NCI-H446 (cell line): ENCODE data around the gene TUSC7.

Source experiments
- DNase-seq, 2 experiments: peaks; one replicate each; lab custom pipeline; 2025; lab: John Stamatoyannopoulos, UW

TUSC7 gene

GRCh38 chr3:116709479-116709878 lies at the start of gene TUSC7:
Gene TUSC7 (plus strand): TSS chr3:116709779.
- no peak for DNase-seq

GRCh38 chr3:116661196-116661595 lies 48.4 kb upstream of the TUSC7 start:
- DNase-seq: no peak

DNA sequence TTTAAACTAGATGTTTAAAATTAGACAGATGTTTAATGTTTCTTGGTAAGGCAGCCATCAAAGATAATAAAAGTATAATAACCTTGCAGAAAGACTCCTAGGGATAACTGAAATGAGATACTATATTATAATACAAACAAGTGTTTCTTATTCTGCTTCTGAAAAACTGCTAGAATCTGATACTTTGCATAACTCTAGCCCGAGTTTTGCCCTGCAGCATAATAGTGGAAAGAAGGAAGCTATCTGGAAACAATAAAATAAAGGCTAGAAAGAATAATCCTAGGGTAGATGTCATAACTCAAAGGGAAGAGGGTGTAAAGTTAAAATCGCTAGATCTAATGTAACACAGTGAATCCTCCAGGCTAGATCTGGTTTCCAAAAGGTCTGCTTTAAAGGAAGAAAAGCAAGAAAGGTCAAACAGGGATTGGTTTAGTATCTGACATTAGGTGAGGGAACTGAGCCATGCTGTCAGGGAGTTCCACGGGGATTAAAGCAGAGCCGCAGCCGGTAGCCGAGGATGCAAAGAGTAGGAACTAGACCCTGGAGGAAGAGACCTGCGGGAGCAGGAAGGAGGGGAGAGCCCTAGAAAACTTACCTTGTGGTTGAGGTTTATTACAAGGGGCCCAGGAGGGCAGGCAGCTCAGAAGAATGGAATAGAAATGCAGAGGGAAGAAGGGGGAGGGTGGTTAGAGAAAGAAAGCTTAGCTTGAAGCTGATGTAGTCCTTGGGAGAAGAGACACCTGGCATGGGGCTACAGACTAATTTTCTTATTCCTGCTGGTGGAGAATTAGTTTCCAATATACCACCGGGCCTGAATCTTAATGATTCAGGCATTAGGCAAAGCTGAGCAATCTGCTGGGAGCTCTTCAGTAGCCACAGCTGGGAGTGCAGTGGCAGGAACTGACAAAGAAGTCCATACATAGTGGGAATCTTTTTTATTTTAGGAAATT lies 46.1 kb upstream of the TUSC7 start:
- no peak for DNase-seq

- DNase-seq: no peak
Observed at GRCh38 chr3:116667324-116667723, 42.3 kb upstream of the TUSC7 start.

- no peak for DNase-seq
Observed at GRCh38 chr3:116667791-116668190, 41.8 kb upstream of the TUSC7 start.

GRCh38 chr3:116669576-116669975 lies 40.0 kb upstream of the TUSC7 start:
- DNase-seq: no peak

DNA sequence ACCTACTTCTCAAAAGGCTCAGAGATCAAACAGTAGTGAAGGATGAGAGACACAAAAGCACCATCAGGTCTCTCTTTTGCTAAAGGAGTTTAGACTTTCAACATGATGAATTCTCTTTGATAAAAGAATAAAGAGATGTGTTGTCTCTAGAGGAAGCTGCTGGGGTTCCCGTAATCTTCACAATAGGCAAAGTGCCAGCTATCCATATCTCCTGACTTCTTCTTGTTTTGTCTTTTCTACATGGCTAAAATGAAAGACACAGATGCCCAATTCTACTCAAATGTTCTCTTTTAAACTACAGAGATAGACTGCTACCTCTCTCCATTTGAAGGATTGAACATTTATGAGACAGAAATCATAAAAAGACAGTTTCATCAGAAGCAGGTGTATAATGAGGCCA lies 38.4 kb upstream of the TUSC7 start:
- no peak for DNase-seq

DNA sequence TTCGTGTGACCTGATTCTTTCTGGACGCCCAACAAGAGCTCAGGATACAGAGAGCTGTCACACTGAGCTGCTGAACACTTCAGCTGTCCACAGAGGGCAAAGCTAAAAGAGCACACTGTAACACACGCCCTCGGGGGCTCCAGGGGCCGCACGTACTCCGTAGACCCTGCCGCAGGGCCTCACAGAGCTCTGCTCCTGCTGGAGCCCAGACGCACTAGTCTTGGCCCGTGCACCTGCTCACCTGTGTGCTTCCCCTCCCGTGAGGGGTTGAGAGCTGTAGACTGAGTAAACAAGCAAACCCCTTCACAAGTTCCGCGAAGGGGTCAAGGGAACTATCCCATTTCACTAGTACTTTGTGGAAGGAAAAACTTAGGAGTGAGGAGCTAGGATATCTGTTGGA lies 30.7 kb upstream of the TUSC7 start:
- DNase-seq: no peak

- DNase-seq: no peak
Observed at GRCh38 chr3:116691041-116691440, 18.5 kb upstream of the TUSC7 start.

- no peak for DNase-seq
Observed at GRCh38 chr3:116701070-116701469, 8.5 kb upstream of the TUSC7 start.

DNA sequence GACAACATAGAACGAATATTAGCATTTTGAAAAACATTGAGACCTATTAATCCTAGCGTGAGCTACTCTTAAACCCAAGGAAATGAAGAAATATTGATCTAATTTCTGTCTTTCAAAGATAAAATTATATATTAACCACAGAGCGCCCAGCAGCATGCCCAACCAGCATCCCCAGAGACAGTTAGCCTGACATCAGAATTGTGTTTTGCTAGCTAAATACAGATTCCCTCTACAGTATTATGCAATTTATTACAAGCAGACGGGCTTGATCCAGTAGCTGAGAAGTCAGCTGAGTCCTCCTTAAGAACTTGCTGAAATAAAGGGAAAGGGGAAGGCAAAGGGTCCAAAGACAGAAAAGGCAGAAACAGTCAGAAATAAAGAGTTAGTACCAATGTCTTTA lies 7.2 kb upstream of the TUSC7 start:
- DNase-seq: no peak

DNA sequence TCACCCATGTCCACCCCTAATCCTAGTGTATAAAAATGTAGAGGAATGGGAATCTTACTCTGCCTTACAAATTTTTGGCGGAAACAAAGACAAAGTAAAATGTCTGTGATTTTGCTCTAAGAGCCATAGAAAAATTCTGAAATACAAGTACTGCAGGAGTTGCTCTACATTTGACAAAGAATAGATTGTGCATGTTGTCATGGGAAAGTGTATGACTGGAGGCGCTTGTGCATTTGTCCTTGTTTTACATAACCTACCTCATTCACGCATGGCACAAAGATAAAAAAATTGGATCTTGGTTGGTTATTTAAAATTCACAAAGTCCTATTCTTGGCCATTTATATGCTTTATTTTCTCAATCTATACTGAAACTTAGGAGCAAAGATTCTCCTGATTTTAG lies 2.0 kb upstream of the TUSC7 start:
- DNase-seq: no peak

DNA sequence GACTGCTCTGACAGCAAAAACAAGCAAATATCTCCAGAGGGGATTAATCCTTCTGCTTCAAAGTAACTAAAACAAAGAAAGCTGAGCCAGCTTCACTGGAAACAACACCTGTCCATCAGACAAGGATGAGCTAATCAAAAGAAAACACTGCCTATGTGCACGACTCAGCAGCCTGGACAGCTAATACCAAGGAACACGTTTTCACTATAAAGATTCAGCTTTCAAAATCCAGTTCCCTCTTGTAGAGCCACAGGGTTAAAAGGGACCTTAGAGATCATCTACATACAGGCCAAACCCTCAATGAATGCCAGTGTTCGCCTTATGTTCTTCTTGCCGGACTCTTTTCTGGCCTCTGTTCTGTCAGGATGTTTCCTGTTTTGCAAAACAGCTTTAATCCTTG lies 6.9 kb downstream of the TUSC7 start:
- peak in 1 of 2 experiments; percentile 27 for DNase-seq

DNA sequence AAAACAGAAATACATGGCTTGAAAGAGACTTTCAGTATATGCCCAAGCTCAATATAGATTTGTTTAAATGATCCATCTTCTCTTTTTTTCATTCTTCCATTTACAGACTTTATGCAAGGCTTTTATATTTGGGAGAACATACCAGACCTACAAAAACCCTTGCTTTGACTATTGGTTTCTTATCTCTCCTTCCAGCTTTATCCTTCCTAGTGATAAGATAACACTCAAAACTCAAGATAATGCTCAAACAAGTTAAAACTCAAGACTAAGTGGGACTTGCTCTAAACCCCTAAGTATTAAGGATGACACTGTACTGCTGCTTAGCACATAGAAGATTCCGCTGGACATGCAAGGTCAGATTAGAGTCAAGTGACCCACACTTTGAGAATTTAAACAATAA lies 8.0 kb downstream of the TUSC7 start:
- DNase-seq: no peak

GRCh38 chr3:116728454-116728853 lies 18.9 kb downstream of the TUSC7 start:
- no peak for DNase-seq

DNA sequence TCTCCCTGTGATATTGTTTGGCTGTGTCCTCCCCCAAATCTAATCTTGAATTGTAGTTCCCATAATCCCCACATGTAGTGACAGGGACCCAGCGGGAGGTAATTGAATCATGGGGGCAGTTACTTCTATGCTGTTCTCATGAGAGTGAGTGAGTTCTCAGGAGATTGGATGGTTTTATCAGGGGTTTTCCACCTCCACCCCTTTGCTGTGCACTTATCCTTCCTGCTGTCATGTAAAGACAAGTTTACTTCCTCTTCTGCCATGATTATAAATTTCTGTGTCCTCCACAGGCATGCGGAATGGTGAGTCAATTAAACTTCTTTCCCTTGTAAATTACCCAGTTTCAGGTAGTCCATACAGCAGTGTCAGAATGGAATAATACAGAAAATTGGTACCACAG lies 24.7 kb downstream of the TUSC7 start:
- no peak for DNase-seq

- DNase-seq: no peak
Observed at GRCh38 chr3:116739678-116740077, 30.1 kb downstream of the TUSC7 start.

- no peak for DNase-seq
Observed at GRCh38 chr3:116740293-116740692, 30.7 kb downstream of the TUSC7 start.

DNA sequence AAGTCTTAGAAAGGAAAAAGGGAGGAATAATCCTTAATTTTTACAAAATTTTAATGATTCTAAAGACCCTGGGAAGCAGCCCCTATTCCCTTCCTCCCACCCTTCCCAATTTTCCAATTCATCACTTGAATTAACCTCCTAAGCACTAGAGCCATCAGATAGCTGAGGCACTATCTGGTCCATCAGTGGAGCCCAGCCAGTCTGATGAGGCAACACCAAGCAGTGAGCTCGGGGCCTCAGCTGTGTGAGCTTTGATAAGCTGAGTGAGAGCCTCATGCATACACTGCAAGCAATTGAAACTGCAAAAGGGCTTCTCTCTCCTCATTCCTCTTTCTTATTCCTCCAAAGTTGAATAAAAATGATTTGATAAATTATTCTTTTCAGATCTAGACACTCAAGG lies 31.9 kb downstream of the TUSC7 start:
- DNase-seq: no peak

DNA sequence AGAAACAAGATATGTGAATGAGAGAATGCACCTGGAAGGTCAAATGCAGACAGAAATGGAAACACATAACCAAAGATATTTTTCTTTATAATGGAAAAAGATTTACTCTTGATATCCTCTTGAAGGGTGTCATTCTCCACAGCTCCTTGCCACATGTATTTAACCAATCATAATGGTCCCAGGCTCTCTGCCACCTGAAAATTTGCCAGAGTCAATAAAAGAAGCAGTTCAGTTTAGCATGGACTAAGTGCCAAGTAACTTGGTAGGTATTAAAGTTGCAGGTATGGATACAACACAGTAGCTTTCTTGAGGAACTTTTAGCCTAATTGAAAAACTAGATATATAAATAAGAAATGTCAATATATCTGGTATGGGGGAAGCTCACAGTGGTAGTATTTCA lies 33.5 kb downstream of the TUSC7 start:
- peak; percentile 20 to 57 for DNase-seq

- DNase-seq: peak in 1 of 2 experiments; percentile 56
Observed at GRCh38 chr3:116749388-116749787, 39.8 kb downstream of the TUSC7 start.

DNA sequence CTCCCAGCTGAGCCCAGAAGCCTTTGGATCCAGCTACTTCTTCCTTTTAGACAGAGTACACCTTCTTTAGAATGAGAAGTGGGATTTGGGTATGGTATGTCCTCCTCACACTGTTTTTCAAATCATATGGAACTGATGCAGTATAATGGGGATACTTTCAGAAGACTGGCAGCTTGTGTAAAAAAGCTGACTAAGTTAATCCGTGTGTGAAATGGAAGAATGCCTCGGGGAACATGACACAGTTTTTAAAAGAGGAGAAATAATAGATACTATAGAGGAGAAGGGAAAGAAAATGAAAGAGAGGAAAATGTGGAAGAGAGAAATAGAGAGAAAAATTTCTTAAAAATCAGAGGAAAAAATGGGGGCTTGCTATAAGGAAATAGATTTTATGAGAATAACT lies 47.7 kb downstream of the TUSC7 start:
- no peak for DNase-seq

GRCh38 chr3:116759316-116759715 lies 49.7 kb downstream of the TUSC7 start:
- no peak for DNase-seq
